Measurements from ENCODE around the gene IQCM.

GRCh38 chr4:149555146-149555545 is 260.5 kb downstream of the IQCM start:
- TF ChIP-seq ELF4 (IDR thresholded peaks at IDR 0.05) (no peak), SP1 (IDR thresholded peaks at IDR 0.05) (no peak), NFRKB (IDR thresholded peaks at IDR 0.05) (no peak), ARNT (IDR thresholded peaks at IDR 0.05) (no peak), TARDBP (IDR thresholded peaks at IDR 0.05) (no peak), HDGF (IDR thresholded peaks at IDR 0.05; ENCODE audit: borderline replicate concordance) (no peak), PKNOX1 (IDR thresholded peaks at IDR 0.05) (no peak), CTBP1 (IDR thresholded peaks at IDR 0.05; ENCODE audit: borderline replicate concordance) (no peak), FOXA1 (IDR thresholded peaks at IDR 0.05) (no peak), SUZ12 (IDR thresholded peaks at IDR 0.05) (no peak), LEF1 (IDR thresholded peaks at IDR 0.05; ENCODE audit: borderline replicate concordance) (no peak), BHLHE40 (IDR thresholded peaks at IDR 0.05; ENCODE audit: borderline replicate concordance) (no peak), FOXM1 (IDR thresholded peaks at IDR 0.05; ENCODE audit: borderline replicate concordance) (no peak), ZNF384 (IDR thresholded peaks at IDR 0.05) (no peak)
